GM12801 (cell line): ENCODE measurements around the gene ODAD4.

Source experiments
- TF ChIP-seq, protein P1 (sequence below): IDR thresholded peaks from one replicate; pipeline ENCODE4 v1.5.1; 2011; ENCODE audit warnings: control low read depth; ENCODE audit not compliant: insufficient read length; ENCODE audit errors: extremely low read depth

Gene ODAD4

DNA sequence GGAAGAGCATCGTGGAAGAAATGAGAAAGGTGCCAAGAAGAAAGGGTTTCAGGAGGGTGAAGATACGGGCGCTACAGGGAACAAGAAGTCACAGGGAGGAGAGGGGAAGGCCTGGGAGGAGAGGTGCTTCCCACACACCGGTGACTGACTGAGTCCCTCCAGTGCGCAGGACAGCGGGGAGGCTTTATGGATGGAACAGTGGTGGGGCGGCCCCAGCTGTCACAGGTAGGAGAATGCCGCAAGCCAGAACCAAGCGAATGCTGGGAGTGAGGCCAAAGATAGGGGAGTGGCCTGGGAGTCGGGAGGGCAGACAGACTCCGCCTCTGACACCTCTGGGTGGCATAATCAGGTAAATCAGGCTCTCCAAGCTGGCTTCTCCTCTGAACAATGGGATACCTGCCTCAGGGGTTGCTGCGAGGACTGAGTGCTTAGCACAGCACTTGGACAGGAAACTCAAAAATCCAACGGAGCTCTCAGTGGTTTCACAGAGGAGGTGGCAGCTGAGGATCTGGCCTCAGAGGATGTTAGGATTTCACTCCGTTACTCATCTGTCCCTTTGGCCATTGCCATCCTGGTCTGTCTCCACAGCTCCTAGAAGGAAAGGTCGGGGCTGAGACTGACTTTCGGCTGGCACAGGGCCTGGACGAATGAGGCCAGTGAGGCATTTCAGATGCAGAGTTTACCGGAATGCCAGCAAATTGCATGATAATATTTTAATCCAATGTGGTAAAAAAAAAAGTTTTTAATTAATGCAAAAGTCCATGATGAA is 35.5 kb downstream of the ODAD4 start:
- TF ChIP-seq, protein P1, sequence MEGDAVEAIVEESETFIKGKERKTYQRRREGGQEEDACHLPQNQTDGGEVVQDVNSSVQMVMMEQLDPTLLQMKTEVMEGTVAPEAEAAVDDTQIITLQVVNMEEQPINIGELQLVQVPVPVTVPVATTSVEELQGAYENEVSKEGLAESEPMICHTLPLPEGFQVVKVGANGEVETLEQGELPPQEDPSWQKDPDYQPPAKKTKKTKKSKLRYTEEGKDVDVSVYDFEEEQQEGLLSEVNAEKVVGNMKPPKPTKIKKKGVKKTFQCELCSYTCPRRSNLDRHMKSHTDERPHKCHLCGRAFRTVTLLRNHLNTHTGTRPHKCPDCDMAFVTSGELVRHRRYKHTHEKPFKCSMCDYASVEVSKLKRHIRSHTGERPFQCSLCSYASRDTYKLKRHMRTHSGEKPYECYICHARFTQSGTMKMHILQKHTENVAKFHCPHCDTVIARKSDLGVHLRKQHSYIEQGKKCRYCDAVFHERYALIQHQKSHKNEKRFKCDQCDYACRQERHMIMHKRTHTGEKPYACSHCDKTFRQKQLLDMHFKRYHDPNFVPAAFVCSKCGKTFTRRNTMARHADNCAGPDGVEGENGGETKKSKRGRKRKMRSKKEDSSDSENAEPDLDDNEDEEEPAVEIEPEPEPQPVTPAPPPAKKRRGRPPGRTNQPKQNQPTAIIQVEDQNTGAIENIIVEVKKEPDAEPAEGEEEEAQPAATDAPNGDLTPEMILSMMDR, result no peak

DNA sequence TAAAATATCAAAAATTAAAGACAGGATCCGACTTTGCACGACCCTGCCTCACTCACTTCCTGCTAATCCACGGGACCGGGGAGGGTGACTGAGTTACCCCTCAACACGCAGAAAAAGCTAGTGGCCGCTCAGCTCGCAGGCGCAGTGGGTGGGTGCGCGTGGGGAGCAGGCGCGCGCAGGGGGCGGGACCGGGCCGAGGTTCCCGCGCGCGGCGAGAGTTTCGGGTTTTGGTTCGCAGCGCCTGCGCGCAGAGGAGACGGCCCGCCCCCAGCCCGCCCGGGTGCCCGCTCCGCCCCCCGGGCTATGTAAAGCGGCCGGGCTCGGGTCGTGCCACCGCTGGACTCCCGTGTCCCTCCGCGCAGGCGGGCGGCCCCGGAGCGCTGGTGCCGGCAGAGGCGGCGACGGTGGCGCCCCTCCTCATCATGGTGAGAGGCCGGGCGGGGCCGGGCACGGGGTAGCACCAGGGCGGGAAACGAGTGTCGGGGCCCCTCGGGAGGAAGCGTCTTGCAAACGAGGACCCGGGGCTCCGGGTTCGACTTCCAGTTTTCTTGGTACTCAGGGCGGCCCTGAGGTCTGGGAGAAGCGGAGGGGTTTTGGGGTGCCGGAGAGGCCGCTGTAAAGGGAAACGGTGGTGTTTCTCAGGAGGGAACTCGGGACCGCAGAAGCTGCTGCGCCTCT is 36.2 kb downstream of the ODAD4 start, which contains the start of gene CNP:
Gene CNP, plus strand, starts transcription at position 333 of the 678 bp plus-strand sequence. Its CDS starts 90 bp downstream, at position 423.
- TF ChIP-seq, protein P1, result no peak

DNA sequence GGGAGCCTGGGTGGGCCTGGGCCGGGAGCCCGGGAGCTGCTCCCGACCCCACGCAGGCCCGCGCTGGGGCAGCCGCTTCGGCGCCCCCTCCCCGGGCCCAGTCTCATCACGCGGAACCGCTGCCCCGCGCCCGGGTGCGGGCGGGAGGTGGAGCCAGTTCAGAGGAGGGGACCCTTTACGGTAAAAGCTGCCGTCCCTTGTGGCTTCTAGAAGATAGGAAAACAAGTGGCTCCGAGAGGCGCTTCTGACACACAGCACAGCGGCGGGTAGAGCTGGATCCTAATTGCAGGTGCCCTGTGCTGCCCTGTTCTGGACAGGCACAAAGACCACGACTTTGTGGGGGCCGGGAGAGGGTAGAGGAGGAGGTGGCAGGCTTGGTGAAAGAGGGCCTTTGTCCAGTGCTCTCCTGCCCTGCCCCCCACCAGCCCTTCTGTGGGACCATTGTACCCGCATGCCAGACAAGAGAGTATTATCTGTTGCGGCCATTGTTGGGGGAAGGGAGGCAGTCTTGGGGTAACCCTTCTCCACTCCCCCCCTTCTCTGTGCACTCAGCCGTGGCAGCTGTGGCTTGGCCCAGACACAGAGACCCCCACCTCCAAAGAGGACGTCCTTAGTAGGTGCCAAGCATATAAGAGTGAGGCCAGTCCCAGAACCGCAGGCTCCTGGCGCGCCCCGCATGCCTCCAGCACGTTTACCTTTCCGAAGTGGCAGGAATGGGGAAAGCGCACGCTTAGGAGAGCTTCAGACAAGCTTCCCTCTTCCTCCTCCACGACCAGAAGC is 36.9 kb downstream of the ODAD4 start:
- TF ChIP-seq, protein P1, result no peak

DNA sequence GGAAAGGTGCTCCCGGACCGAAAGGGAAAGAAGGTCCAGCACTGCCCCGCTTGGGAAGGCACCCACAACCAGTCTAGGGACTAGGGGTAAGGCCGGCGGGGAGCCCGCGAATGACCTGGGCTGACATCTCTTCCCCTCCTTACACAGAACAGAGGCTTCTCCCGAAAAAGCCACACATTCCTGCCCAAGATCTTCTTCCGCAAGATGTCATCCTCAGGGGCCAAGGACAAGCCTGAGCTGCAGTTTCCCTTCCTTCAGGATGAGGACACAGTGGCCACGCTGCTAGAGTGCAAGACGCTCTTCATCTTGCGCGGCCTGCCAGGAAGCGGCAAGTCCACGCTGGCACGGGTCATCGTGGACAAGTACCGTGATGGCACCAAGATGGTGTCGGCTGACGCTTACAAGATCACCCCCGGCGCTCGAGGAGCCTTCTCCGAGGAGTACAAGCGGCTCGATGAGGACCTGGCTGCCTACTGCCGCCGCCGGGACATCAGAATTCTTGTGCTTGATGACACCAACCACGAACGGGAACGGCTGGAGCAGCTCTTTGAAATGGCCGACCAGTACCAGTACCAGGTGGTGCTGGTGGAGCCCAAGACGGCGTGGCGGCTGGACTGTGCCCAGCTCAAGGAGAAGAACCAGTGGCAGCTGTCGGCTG is 37.6 kb downstream of the ODAD4 start:
- TF ChIP-seq, protein P1, result no peak

DNA sequence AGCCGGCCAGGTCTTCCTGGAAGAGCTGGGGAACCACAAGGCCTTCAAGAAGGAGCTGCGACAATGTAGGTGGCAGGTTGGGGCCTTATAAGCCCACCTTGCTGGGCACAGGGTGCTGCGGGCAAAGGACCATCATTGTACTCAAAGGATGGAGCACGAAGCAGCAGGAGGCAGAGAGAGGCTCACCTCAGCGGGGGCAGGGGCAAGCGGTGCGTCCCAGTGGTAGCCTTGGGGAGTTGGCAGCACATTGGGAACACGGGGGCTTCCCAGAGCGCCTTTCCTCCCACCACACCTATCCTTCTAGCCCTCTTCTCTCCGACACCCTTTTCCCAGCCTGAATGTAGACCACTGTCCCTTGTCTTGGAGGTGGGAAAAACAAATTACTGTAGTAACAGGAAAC is 38.3 kb downstream of the ODAD4 start:
- TF ChIP-seq, protein P1, result no peak

DNA sequence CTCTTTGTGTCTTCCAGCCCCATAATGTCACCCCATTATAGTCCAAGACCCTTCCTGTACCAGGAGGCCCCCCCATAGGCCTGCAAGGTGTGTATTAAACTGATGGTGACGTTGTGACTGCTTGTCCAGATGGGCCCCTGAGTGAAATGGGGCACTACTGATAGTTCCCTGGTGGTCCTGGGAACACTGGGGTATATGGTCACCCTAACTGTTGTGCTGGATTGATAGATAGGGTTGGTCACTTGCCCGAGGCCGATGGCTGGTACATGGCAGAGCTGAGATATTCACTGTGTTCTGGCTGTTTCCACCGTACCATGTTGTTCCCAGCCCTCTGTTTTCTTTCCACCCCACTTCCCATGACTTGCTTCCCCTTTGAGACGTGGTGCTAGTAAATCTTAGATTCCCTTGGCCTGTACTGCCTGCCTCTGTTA is 40.5 kb downstream of the ODAD4 start:
- TF ChIP-seq, protein P1, result no peak
